ENCODE results near the gene TSPEAR.

TSPEAR gene

GRCh38 chr21:44524414-44525371, 186.7 kb downstream of the TSPEAR start:
- no peak for DNase-seq

- DNase-seq: no peak
Observed at GRCh38 chr21:44523567-44524413, 187.6 kb downstream of the TSPEAR start.

- no peak for DNase-seq
Observed at GRCh38 chr21:44522753-44523204, 188.6 kb downstream of the TSPEAR start.

GRCh38 chr21:44521928-44522752, 189.2 kb downstream of the TSPEAR start:
- no peak for DNase-seq

DNA sequence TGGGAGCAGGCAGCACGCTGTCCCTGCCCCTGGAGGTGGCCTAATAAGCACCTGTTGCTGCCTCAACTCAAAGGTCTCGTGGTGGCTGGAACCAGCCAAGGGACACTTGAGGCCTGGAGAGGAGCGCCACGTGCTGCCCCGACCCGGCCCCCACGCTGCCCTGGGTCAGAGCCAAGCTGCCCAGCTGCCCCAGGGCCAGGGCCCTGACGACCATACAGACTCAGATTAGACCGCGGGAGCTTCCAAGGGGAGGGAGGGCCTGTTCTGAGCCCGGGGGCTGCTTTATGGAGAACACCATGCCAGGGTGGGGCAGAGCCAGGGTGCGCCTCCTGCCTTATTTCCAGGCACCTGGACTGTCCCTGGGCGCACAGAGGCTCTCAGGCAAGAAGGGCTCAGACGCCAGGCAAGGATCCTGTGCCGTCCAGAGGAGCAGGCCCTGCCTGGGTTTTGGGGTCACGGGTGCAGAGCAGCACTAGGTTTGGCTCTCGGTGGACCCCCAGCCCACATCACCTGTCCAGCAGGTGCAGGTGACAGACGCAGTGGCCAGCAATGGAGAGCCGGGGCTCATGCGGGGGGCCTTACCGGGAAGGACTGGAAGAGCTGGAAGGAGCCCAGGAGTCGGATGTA, 190.0 kb downstream of the TSPEAR start:
- no peak for DNase-seq

GRCh38 chr21:44520326-44521300, 190.8 kb downstream of the TSPEAR start:
- DNase-seq: no peak

- DNase-seq: no peak
Observed at GRCh38 chr21:44519346-44520325, 191.7 kb downstream of the TSPEAR start.

DNA sequence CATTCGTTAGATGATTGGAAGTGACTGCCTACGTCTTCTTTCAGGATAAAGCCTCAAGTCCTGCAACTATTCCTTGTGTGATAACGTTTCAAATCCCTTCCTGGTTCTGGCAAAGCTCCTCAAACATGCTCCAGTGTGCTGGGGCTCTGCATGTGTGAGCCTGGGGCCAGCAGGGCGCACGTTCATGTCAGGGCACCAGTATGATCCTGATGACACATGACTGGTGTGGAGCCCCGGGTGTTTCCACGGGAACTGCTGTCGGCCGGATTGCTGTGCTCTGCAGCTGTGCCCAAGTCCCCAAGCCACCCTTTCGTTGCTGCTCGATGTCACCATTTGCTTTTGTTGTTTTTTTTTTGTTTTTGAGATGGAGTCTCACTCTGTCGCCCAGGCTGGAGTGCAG, 192.7 kb downstream of the TSPEAR start:
- DNase-seq: no peak

DNA sequence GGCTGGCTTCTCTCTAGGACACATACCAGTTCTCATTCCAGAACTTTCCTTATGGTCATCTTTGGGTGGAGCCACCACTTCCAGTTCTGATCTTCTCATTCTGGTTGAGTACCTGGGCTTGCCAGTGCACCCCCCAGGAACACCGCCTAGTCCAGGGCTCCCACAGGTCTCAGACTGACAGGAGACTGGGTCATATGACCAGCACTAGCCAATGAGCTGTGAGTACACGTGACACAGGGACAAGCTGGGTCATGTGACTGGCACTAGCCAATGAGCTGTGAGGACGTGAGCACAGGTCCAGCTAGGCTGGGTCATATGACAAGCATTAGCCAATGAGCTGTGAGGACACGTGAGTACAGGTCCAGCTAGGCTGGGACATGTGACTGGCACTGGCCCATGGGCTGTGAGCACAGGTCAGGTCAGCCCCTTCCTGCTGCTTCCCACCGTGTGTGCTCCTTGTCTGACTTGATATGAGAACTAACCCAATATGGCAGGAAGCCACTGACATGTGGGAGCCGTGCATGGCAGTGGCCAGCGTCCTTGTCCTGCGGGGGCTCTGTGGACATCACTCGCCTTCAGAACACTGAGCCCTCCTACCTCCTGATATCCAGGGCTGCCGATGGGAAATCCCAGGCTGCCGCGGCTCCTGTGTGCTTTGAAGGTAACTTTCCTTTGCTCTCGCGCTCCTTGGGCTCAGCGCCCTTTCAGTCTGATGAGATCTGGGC, 194.0 kb downstream of the TSPEAR start:
- DNase-seq: no peak

DNA sequence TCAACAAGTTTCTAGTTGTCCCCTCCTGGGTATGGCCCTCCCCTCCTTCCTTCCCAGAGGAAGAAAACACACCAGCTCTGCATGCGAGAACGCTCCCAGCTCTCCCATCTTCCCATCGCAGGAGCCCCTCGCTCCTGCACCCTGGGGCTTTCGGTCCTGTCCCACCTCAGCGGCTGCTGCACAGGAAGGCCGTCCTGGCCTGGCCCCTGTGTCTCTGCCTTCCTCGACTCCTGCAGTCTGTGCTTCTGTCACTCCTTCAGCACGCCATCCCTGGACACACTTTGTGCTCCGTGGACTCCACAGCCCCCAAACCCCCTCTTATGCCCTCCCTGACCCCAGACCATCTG, 194.6 kb downstream of the TSPEAR start:
- DNase-seq: no peak

DNA sequence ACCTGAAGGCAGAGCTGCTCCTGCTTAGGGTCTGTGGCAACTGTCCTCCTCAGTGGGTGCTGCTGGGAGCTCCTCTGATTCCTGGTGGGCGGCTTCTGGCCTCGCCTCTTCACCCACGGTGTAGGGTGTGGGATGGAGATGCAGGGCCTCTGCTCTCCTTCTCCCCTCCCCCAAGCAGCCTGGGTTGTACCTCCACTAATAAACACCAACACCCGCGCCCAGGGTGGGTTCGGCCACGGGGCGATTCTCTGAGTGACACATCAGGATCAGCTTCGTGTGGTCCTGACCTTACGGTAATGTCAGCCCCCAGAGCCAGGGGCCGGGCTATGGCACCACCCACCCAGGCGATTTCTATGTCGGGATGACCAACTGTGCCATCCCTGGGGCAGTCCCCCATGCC, 195.0 kb downstream of the TSPEAR start:
- no peak for DNase-seq

- no peak for DNase-seq
Observed at GRCh38 chr21:44515359-44516165, 195.8 kb downstream of the TSPEAR start.

DNA sequence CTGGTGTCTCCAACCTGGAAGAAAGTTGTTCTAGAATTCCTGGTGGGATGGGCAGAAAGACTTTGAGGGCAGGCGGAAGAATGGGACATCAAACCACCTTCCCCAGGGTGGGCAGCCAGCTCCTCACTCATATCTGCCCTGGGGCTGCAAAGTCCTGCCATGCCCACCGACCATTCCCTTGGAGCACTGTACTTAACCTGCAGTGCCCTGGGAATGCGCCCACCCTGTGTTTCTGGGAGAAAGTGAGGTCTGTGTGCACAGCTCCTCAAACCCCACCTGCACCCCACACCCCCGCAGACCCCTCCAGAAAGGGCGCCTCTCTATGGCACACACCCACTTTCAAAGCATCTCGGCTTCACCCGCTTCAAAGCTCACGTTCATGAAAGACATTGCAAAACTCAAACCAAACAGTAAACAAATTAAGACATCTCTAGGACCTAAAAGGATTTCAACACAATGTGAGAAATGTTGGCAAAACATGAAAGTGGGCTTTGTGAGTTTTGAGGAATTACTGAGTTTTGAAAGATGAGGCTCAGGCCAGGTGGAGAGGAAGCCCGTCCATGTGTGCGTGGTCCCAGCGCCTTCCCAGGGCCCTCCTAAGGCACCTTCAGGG, 196.5 kb downstream of the TSPEAR start:
- DNase-seq: no peak

DNA sequence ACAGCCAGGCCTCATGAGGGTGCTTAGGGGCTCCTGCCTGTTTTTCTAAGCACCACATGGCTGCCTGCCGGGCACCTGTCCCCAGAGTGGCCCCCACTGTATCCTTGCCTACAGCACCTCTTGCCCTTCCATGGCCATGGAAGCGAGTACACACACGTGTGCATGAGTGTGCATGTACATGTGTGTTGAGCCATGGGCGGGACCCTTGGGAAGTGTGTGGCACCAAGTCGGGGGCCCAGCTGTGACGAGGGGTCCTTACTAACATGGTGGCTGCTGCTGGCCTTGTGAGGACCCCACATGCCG, 197.2 kb downstream of the TSPEAR start:
- no peak for DNase-seq

DNA sequence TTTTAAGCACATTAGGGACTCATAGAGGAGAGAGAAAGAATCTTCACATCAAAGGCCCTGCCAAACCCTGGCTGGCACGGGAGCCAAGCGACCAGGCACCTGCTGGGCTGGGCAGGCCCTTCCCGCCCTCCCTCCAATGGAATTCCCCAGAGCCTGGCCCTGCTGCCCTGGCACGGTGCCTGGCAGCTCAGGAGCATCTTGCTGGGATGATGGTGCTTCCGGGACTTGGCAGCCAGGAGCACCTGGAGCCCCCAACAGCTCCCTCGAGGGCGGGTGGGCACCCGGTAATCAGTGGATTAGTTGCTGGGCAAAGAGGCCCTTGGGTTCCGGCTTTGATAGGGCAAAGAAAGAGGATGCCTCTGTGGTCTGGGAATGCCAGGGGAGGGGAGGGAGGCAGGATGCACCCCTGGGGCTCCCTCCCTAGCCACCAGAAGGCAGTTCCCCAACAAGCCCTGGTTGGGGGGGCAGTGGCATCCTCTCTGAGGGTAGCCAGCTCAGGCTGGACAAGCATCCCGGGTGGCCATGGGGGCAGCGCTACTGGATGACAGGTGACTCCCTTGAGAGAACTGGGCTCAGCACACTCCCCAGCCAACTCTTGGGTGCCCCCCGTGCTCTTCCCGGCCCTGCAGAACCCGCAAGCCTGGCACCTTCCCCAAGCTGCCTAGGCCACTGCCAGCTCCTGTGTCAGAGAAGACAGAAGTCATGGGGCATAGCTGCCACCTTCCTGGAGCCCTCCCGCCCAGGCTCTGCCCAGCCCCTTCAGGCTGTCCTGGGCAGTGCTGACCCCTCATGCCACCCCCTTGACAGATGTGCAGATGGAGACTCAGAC, 197.8 kb downstream of the TSPEAR start:
- DNase-seq: no peak

- DNase-seq: no peak
Observed at GRCh38 chr21:44512496-44513388, 198.6 kb downstream of the TSPEAR start.
